Gastrocnemius medialis (tissue), 4 donors: ENCODE data around the gene SMCO2.

Experiments used
- POLR2A ChIP-seq, 2 donors: fragments of 450-650 bp; IDR thresholded peaks; one replicate each; pipeline ENCODE4 v1.6.1; 2017; ENCODE audit warnings: antibody characterized with exemption in 2 of 2, mild to moderate bottlenecking in 2 of 2, moderate library complexity in 2 of 2
- TF ChIP-seq, protein P1 (sequence below), 5 experiments: fragments of 450-650 bp in 3 of 5; fragments of 200-600 bp in 2 of 5; sonication (generic) in 2 of 5; IDR thresholded peaks in 4 of 5; conservative IDR thresholded peaks in 1 of 5; 1 replicate in 4 of 5; 2 replicates in 1 of 5; pipeline ENCODE4 v1.5.1; 2016 to 2019; ENCODE audit warnings: antibody characterized with exemption in 5 of 5, mild to moderate bottlenecking in 3 of 5, moderate library complexity in 3 of 5

DNA sequence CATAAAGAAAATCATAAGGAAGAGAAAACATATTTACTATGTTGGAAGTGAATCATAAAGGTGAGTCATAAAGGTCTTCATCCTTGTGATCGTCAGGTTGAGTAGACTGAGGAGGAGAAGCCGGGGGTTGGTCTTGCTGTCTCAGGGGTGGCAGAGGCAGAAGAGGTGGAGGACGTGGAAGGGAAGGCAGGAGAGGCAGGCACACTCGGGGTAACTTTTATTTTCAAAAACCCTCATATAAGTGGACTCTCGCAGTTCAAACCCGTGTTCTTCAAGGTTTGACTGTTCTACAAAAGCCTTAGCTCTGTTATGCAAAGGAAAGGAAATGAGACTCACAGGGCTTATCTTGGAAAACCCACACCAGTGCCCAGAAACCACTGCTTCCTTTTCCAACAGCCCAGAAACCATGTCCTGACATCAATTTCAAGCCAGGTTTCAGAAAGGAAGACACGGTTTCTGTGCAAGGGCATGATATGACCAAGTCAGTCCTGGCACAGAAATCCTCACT, 14.0 kb downstream of the SMCO2 start:
- TF ChIP-seq, protein P1, sequence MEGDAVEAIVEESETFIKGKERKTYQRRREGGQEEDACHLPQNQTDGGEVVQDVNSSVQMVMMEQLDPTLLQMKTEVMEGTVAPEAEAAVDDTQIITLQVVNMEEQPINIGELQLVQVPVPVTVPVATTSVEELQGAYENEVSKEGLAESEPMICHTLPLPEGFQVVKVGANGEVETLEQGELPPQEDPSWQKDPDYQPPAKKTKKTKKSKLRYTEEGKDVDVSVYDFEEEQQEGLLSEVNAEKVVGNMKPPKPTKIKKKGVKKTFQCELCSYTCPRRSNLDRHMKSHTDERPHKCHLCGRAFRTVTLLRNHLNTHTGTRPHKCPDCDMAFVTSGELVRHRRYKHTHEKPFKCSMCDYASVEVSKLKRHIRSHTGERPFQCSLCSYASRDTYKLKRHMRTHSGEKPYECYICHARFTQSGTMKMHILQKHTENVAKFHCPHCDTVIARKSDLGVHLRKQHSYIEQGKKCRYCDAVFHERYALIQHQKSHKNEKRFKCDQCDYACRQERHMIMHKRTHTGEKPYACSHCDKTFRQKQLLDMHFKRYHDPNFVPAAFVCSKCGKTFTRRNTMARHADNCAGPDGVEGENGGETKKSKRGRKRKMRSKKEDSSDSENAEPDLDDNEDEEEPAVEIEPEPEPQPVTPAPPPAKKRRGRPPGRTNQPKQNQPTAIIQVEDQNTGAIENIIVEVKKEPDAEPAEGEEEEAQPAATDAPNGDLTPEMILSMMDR (IDR thresholded peaks at IDR 0.05 in 4 of 5, conservative IDR thresholded peaks at IDR 0.05 in 1 of 5), result no peak
- TF ChIP-seq POLR2A (IDR thresholded peaks at IDR 0.05), result no peak
